Naive thymus-derived CD8-positive, alpha-beta T cell (primary cell): ENCODE measurements around the gene BRPF1. TPM values are rescaled to one million over a fixed set of nuclear protein-coding genes. Genes with fewer than 3 reads are reported as not detected.

Experiments used
- ATAC-seq, 2 donors: fragments of 150-1000 bp; cut with Tn5 transposase in 1 of 2; sonication (Bioruptor Pico), chemical (Tn5 transposase) in 1 of 2; 1 replicate in 1 of 2; 2 replicates in 1 of 2; pipeline ENCODE4 v1.10.0; 2021; ENCODE audit warnings: mild to moderate bottlenecking in 2 of 2, moderate library complexity in 2 of 2
- POLR2A ChIA-PET: fragments of 350-600 bp; sonication (Branson Sonifier 250); formaldehyde crosslinking; loops from one replicate; lab custom pipeline; 2021; ENCODE audit warnings: antibody characterized with exemption; lab: Charles Lee
- DNase-seq, 10 donors: peaks; one replicate each; pipeline versions ENCODE4 v3.0.0 to v3.0.0-alpha.2; 2020 to 2022
- H3K27ac Mint-ChIP-seq, 10 donors: one replicate each; pipeline ENCODE4 v1.8.0; 2020 to 2022; ENCODE audit warnings: mild to moderate bottlenecking in 10 of 10, mixed read lengths in 10 of 10, moderate library complexity in 4 of 10, inconsistent platforms in 1 of 10
- H3K27me3 Mint-ChIP-seq, 5 donors: one replicate each; pipeline ENCODE4 v1.8.0; 2021 to 2022; ENCODE audit warnings: mixed read lengths in 5 of 5
- H3K36me3 Mint-ChIP-seq, 3 donors: one replicate each; pipeline ENCODE4 v1.8.0; 2020 to 2022; ENCODE audit warnings: mixed read lengths in 3 of 3, mild to moderate bottlenecking in 2 of 3, inconsistent platforms in 1 of 3
- H3K4me1 Mint-ChIP-seq, 4 donors: one replicate each; pipeline ENCODE4 v1.8.0; 2021 to 2022; ENCODE audit warnings: mixed read lengths in 4 of 4
- H3K4me3 Mint-ChIP-seq, 10 donors: one replicate each; pipeline ENCODE4 v1.8.0; 2020 to 2022; ENCODE audit warnings: mild to moderate bottlenecking in 10 of 10, mixed read lengths in 10 of 10, moderate library complexity in 6 of 10, inconsistent platforms in 1 of 10
- H3K9me3 Mint-ChIP-seq, 9 donors: one replicate each; pipeline ENCODE4 v1.8.0; 2020 to 2022; ENCODE audit warnings: mixed read lengths in 9 of 9, mild to moderate bottlenecking in 3 of 9, inconsistent platforms in 1 of 9, moderate library complexity in 1 of 9
- polyA plus RNA-seq, 3 donors: library from polyadenylated mRNA; unstranded; fragments of 300-500 nt; fragmentation: Illumina TruSeq; gene quantifications; one replicate each; pipeline ENCODE4 v1.2.3, GENCODE V29; 2021
- total RNA-seq, 8 experiments: library from RNA in 2 of 8; stranded (reverse) in 2 of 8; gene quantifications; one replicate each; pipeline ENCODE4 v1.2.3 and lab custom pipeline; 2021 to 2026

The BRPF1 gene
- total and polyA plus RNA-seq, 5 experiments from 2014 or later: 8.8 to 43.9 (median 24.9) TPM

DNA sequence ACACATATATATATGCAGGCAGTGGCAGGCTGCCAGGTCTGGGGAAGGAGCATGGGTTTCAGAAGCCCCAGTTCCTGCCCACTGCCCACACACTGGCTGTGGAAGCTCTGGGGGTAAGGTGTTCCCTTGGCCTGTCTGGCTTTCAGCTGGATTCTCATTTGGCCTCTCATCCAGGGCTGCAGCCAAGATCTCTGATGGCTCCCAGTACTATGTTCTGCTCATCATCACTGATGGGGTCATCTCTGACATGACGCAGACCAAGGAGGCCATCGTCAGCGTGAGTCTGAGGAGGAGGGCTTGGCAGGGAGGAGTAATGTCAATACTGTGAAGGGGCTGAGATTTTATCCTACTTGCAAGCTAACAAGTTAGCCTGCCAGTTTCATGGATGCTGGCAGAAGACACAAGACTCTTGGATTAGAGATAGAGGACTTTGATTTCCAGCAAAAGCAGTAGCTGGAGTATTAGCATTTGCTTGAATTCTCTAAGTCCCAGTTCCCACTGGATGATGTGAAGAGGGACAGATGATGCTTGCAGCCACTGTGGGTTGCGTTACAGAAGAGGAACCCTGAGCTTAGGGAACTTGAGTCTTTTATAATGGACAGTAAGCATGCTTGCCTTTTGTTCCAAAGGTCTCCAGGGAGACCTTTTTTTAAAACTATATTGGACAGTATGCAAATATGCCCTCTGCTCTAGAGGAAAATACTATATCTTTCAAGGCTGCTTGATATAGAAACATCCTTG, 5.6 kb upstream of the BRPF1 start:
- no peak for ATAC-seq
- no peak for DNase-seq
- H3K4me1 Mint-ChIP-seq: peaks cover 21 to 35% (median 29%) of the 10 kb centered on the region in 4 donors
- peak overlapping the region in 2 of 10 donors; percentile 13 to 43 for H3K27ac Mint-ChIP-seq
- H3K27me3 Mint-ChIP-seq: no peaks in the 10 kb centered on the region
- POLR2A ChIA-PET: no interaction called here
- H3K9me3 Mint-ChIP-seq: no peaks in the 10 kb centered on the region
- H3K4me3 Mint-ChIP-seq: no peak overlapping the region
- H3K36me3 Mint-ChIP-seq: no peaks in the 10 kb centered on the region

DNA sequence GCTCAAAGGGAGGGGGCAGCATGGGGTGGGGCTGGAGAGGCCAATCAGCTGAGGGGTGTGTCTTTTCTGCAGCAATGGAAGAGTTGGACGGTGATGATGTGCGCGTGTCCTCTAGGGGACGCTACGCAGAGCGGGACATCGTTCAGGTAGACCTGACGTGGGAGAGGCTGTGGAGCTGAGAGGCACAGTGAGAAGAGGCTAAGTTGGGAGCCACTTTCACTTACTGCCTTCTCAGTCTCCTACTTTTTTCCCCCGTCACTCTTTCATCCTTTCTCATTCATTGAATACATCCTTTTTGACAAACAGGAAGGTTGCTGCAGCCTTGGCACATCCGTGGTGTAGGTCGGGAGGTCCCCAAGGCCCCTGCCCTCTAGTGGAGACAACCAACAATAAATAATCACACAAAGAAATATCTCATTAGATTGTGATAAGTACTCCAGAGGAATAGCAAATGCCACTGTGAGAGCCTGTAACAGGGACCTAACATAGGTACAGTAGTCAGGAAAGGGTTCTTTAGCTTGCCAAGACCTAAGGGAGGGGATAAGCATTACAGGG, 4.4 kb upstream of the BRPF1 start:
- Mint-ChIP-seq H3K27me3 (no peaks in the 10 kb centered on the region), H3K4me3 (peak overlapping the region; percentile 50 to 83 (median 72)), H3K27ac (peak overlapping the region; percentile 39 to 92 (median 76)), H3K4me1 (peaks cover 22 to 35% (median 28%) of the 10 kb centered on the region in 4 donors), H3K9me3 (no peaks in the 10 kb centered on the region), H3K36me3 (no peaks in the 10 kb centered on the region)
- ATAC-seq (peak; percentile 21 to 28), DNase-seq (peak in 9 of 10 donors; percentile 31 to 80 (median 59))
- POLR2A ChIA-PET: interaction anchor here (0.5 to 1.9 kb wide), 7 partner anchors 22 to 520 kb away, joined by 3 to 7 read pairs (median 4); partner anchors contain the start of genes ARPC4, JAGN1, MTMR14 and OGG1

DNA sequence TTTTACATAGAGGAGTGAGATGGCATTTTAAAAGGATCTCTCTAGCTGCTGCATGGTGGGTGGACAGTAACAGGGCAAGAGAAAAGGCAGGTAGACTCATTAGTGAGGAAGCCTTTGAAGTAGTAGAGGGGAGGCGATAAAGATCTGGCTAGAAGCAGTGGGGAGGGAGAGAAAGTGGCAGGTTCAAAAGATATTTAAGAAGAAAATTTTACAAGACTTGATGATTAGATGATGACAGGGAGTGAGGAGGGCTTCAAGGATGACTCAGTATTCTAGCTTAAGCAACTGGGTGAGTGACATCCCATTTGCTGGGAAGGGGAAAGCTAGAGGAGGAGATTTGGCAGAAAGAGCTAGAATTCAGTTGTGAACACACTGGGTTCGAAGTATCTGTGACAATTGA, 3.8 kb upstream of the BRPF1 start:
- ATAC-seq (no peak), DNase-seq (no peak)
- Mint-ChIP-seq H3K4me3 (peak overlapping the region in 6 of 10 donors; percentile 39 to 83 (median 70)), H3K36me3 (no peaks in the 10 kb centered on the region), H3K27ac (peak overlapping the region in 7 of 10 donors; percentile 1 to 92 (median 67)), H3K9me3 (no peaks in the 10 kb centered on the region), H3K27me3 (no peaks in the 10 kb centered on the region), H3K4me1 (peaks cover 25 to 40% (median 34%) of the 10 kb centered on the region in 4 donors)
- POLR2A ChIA-PET: interaction anchor here (0.5 to 1.9 kb wide), 6 partner anchors 21 to 162 kb away, joined by 3 to 7 read pairs (median 4); partner anchors contain the start of genes ARPC4, JAGN1, MTMR14 and OGG1

DNA sequence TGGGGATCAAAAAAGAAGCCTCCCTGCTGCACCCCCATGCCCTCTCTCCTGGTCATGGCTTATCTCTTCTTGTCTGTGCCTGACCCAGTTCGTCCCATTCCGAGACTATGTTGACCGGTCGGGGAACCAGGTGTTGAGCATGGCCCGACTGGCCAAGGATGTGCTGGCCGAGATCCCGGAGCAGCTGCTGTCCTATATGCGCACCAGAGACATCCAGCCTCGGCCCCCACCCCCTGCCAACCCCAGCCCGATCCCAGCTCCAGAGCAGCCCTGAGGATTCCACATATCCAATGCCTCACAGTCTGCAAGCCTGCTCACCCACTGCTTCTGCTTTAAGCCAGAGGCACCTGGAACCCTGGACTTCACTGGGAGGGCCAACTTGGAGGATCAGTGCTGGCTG, 2.1 kb upstream of the BRPF1 start:
- ATAC-seq (no peak), DNase-seq (no peak)
- no peaks in the 10 kb centered on the region for H3K27me3 Mint-ChIP-seq
- H3K27ac Mint-ChIP-seq: peak overlapping the region in 1 of 10 donors; percentile 60
- peaks cover 0 to 11% (median 0%) of the 10 kb centered on the region in 3 donors for H3K36me3 Mint-ChIP-seq
- H3K4me1 Mint-ChIP-seq: peaks cover 32 to 57% (median 51%) of the 10 kb centered on the region in 4 donors
- POLR2A ChIA-PET: interaction anchor here (0.6 to 2.9 kb wide), 3 partner anchors 68 to 333 kb away, joined by 3 to 15 read pairs (median 9); partner anchors contain the start of gene SETD5
- peak overlapping the region in 4 of 10 donors; percentile 12 to 73 (median 49) for H3K4me3 Mint-ChIP-seq
- no peaks in the 10 kb centered on the region for H3K9me3 Mint-ChIP-seq

DNA sequence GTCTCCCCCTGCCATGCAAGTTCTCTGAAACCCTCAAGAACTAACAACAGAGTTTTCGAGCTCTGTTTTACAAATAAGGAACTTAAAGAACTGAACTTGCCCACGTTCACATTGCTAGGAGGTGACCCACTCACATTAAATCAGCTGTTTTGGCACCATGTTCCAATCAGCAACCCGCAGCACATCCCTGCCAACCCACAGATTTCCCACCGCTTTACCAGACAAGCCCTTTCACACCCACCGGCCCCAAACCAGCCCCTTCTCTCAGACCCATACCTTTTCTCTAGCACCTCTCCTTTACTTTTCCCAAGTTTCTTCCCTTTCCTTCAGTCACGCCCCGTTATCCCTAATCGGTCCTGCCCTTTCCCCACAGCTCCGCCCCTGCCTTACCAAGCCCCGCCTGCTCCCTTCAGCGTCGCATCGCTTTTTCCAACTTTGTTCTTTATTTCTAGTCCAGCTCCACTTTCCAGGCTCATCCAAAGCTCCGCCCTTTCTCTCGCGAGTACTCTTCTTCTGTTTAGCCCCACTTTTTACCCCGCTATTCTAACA, 804 bp upstream of the BRPF1 start:
- POLR2A ChIA-PET: interaction anchor here (0.6 to 5.5 kb wide), 12 partner anchors 15 to 590 kb away, joined by 3 to 52 read pairs (median 4); partner anchors contain the start of genes ARPC4, CRELD1, MTMR14 and OGG1
- Mint-ChIP-seq H3K27me3 (no peaks in the 10 kb centered on the region), H3K27ac (peak overlapping the region; percentile 92 to 99 (median 95)), H3K9me3 (no peaks in the 10 kb centered on the region), H3K4me1 (peaks cover 34 to 69% (median 59%) of the 10 kb centered on the region in 4 donors), H3K4me3 (peak overlapping the region; percentile 83 to 99 (median 93)), H3K36me3 (peaks cover 0 to 23% (median 0%) of the 10 kb centered on the region in 3 donors)
- ATAC-seq (peak; percentile 37 to 45), DNase-seq (no peak)

DNA sequence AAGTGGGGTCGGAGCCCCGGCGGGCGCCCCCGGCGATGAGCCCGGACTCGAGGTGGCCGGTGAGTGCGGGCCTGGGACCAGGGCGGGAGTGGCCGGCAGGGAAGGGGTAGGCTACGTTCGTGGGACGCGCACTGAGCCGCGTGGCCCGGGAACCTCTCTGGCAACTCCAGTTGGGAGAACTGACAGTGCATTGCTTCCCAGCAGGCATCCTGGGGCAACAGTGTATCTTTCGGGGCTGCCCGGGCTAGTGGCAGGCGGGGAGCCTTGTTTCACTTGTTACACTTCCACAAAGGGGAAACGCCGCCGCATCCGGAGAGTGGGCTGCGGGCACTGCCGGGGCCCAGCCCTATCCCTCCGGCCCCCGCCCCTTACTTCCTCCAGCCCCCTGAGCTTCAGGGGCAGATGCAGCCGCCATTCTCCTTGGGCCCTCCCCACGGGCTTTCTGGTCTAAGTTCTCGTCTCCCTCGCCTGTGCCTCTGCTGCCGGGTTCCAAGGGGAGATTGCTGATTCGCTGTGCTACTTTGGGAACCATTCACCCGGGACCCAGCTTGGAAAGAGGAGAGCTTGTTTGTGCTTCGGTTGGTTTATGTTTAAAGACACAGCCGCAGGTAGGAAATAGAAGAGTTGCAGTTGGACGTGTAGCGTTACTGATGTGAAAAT, 675 bp downstream of the BRPF1 start:
- DNase-seq (peak in 9 of 10 donors; percentile 17 to 71 (median 35)), ATAC-seq (no peak)
- H3K4me3 Mint-ChIP-seq: peak overlapping the region; percentile 84 to 98 (median 93)
- peaks cover 37 to 70% (median 63%) of the 10 kb centered on the region in 4 donors for H3K4me1 Mint-ChIP-seq
- H3K27me3 Mint-ChIP-seq: no peaks in the 10 kb centered on the region
- H3K9me3 Mint-ChIP-seq: no peaks in the 10 kb centered on the region
- H3K27ac Mint-ChIP-seq: peak overlapping the region; percentile 85 to 98 (median 94)
- H3K36me3 Mint-ChIP-seq: peaks cover 0 to 37% (median 0%) of the 10 kb centered on the region in 3 donors
- POLR2A ChIA-PET: interaction anchor here (0.5 to 5.5 kb wide), 16 partner anchors 12 to 588 kb away, joined by 3 to 52 read pairs (median 4); partner anchors contain the start of genes ARPC4, CRELD1, JAGN1 and MTMR14

DNA sequence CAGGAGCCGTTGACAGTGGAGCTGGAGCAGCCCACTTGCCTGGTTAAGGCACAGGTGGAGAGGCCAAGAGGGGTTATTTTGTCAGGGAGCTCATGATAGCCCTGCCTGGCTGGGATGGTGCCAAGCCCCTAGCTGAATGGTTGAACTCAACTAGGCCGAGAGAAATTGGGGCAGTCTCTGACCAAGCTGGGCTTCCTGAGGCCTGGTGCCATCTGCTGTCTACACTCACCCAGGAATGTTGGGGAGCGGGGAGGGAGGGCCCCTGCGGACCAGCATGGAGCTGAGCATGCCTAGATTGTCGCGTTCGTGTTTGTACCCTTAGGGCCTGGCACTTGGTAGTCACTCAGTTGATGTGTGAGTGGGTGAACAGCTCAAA, 1.2 kb downstream of the BRPF1 start:
- H3K9me3 Mint-ChIP-seq: no peaks in the 10 kb centered on the region
- peaks cover 32 to 67% (median 58%) of the 10 kb centered on the region in 4 donors for H3K4me1 Mint-ChIP-seq
- DNase-seq (no peak), ATAC-seq (no peak)
- peak overlapping the region; percentile 85 to 98 (median 94) for H3K27ac Mint-ChIP-seq
- no peaks in the 10 kb centered on the region for H3K27me3 Mint-ChIP-seq
- peaks cover 0 to 41% (median 0%) of the 10 kb centered on the region in 3 donors for H3K36me3 Mint-ChIP-seq
- peak overlapping the region; percentile 84 to 98 (median 93) for H3K4me3 Mint-ChIP-seq
- POLR2A ChIA-PET: interaction anchor here (0.5 to 5.5 kb wide), 10 partner anchors 11 to 519 kb away, joined by 3 to 52 read pairs (median 6); partner anchors contain the start of genes ARPC4, MTMR14, OGG1 and TADA3

DNA sequence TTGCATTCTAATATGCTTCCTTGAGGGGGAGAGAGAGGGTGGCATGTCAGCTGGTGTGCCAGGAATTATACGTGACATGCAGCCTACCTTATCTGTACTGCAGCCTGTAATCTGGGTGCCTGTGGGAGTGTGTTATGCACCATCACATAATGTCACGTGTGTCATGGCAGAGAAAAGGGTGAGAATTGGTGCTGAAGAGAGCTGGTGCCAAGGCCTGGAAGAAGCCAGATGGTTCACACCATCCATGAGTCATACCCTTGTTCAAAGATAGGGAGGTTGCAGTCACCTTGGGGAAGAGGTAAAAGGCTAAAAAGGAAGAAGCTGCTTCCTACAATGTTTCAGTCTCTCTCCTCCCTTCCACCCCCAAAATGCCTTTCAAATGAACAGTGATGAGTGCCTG, 5.3 kb downstream of the BRPF1 start:
- H3K27ac Mint-ChIP-seq: peak overlapping the region in 4 of 10 donors; percentile 9 to 66 (median 40)
- DNase-seq: no peak
- H3K4me1 Mint-ChIP-seq: peaks cover 28 to 59% (median 56%) of the 10 kb centered on the region in 4 donors
- peaks cover 5 to 80% (median 12%) of the 10 kb centered on the region in 3 donors for H3K36me3 Mint-ChIP-seq
- H3K9me3 Mint-ChIP-seq: no peaks in the 10 kb centered on the region
- POLR2A ChIA-PET: no interaction called here
- H3K27me3 Mint-ChIP-seq: no peaks in the 10 kb centered on the region
- ATAC-seq: no peak
- H3K4me3 Mint-ChIP-seq: peak overlapping the region in 1 of 10 donors; percentile 50

DNA sequence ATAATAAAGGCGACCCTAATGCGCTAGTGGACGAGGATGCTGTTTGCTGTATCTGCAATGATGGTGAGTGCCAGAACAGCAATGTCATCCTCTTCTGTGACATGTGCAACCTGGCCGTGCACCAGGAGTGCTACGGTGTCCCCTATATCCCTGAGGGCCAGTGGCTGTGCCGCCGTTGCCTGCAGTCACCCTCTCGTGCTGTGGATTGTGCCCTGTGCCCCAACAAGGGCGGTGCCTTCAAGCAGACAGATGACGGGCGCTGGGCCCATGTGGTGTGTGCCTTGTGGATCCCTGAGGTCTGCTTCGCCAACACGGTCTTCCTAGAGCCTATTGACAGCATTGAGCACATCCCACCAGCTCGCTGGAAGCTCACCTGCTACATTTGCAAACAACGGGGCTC, 7.6 kb downstream of the BRPF1 start:
- H3K27ac Mint-ChIP-seq: peak overlapping the region in 1 of 10 donors; percentile 58
- H3K36me3 Mint-ChIP-seq: peaks cover 5 to 94% (median 15%) of the 10 kb centered on the region in 3 donors

DNA sequence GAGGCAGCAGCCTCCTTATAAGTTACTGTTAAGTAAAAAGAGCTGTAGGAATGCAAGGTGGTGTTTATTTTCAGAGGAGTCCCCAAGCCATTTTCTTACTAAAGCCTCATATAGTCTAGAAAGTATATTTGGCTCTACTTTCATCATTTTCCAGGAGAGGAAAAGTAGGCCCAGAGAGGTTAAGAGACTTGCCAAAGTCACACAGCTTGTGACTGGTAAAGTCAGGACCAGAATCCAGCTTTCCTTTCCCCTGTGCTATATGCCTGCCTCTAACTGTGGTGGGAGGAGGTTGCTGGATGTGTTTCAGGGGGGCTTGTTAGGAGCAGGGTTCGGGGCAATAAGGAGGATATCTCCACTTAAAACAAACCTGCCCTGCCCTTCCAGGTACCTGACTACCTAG, 11.0 kb downstream of the BRPF1 start:
- no peak for ATAC-seq
- peaks cover 6 to 19% (median 11%) of the 10 kb centered on the region in 4 donors for H3K4me1 Mint-ChIP-seq
- POLR2A ChIA-PET: no interaction called here

More for the DNA sequence above, 7.6 kb downstream of the BRPF1 start:
- H3K4me3 Mint-ChIP-seq: no peak overlapping the region
- POLR2A ChIA-PET: no interaction called here
- H3K4me1 Mint-ChIP-seq: peaks cover 16 to 45% (median 36%) of the 10 kb centered on the region in 4 donors
- no peaks in the 10 kb centered on the region for H3K27me3 Mint-ChIP-seq
- DNase-seq (no peak), ATAC-seq (no peak)
- H3K9me3 Mint-ChIP-seq: no peaks in the 10 kb centered on the region

DNA sequence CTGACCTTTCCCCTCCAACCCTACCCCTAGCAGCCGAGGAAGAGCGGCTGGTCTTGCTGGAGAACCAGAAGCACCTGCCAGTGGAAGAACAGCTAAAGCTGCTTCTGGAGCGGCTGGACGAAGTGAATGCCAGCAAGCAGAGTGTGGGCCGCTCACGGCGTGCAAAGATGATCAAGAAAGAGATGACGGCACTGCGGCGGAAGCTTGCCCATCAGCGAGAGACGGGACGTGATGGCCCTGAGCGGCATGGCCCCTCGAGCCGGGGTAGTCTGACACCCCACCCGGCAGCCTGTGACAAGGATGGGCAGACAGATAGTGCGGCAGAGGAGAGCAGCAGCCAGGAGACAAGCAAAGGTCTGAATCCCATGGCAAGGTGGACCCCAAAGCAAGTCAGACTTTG, 12.0 kb downstream of the BRPF1 start:
- POLR2A ChIA-PET: interaction anchor here (1.7 kb wide), 1 partner anchor 11 kb away, joined by 5 read pairs; no protein-coding TSS in a partner anchor
- H3K36me3 Mint-ChIP-seq: peaks cover 5 to 94% (median 18%) of the 10 kb centered on the region in 3 donors
- DNase-seq: no peak
- H3K9me3 Mint-ChIP-seq: no peaks in the 10 kb centered on the region
- peak overlapping the region in 1 of 10 donors; percentile 47 for H3K27ac Mint-ChIP-seq
- H3K4me1 Mint-ChIP-seq: peaks cover 0 to 13% (median 8%) of the 10 kb centered on the region in 4 donors
- H3K4me3 Mint-ChIP-seq: no peak overlapping the region
- no peaks in the 10 kb centered on the region for H3K27me3 Mint-ChIP-seq
- ATAC-seq: no peak

More for the DNA sequence above, 11.0 kb downstream of the BRPF1 start:
- DNase-seq: no peak
- no peaks in the 10 kb centered on the region for H3K27me3 Mint-ChIP-seq
- peak overlapping the region in 2 of 10 donors; percentile 2 to 3 for H3K27ac Mint-ChIP-seq
- no peaks in the 10 kb centered on the region for H3K9me3 Mint-ChIP-seq
- H3K36me3 Mint-ChIP-seq: peaks cover 5 to 96% (median 19%) of the 10 kb centered on the region in 3 donors
- H3K4me3 Mint-ChIP-seq: no peak overlapping the region
